Jurkat, Clone E6-1 (cell line): ENCODE data around the gene HMSD. TPM values are rescaled to one million over a fixed set of nuclear protein-coding genes. Genes with fewer than 3 reads are reported as not detected.
"Not testable (repeated sequence)": the region's sequence is repeated elsewhere in the genome, so short reads cannot be mapped to it uniquely, and the experiment has no call there.

ENCODE experiments used
- DNase-seq: peaks from one replicate; pipeline ENCODE4 v3.0.0-alpha.2; 2011; ENCODE audit warnings: low read depth, low spot score
- H3K4me3 ChIP-seq: 2 replicates; pipeline ENCODE4 v1.5.1; 2011; ENCODE audit warnings: mild to moderate bottlenecking, low read length, control low read depth, moderate library complexity
- polyA plus RNA-seq: library from polyadenylated mRNA; unstranded; fragments of >200 nt; gene quantifications from one replicate; pipeline ENCODE4 v1.2.1, GENCODE V29; 2012; ENCODE audit warnings: missing spikeins; ENCODE audit not compliant: insufficient read length, insufficient read depth

Gene HMSD
- not detected for polyA plus RNA-seq

- H3K4me3 ChIP-seq, result no peak within 1 kb of the TSS
- DNase-seq, result no peak
These were observed at the start of gene HMSD for GRCh38 chr18:63949068-63949737. TSS of gene HMSD (plus strand) at chr18:63949301. CDS start at chr18:63953456, 4,155 bp downstream.

GRCh38 chr18:63903851-63904570, 45.1 kb upstream of the HMSD start:
- H3K4me3 ChIP-seq, result no peak overlapping the region
- DNase-seq, result no peak

DNA sequence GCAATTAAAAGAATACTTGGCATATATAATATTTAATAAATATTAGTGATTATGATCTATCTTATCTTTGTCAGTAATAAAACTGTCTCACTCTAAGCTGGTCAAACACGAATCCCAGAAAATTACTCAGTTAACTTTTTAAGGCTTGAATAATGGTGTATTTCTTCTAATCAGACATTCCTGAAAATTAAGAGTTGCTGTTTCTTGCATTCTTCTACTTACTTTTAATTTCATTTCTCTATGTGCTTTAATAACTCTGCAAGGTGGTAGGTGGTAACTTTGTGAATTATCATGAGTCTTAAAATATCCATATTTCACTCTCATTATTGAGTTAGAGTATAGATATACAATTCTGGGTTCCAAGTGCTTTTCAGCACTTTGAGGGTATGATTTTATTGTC, 44.4 kb upstream of the HMSD start:
- DNase-seq, result no peak
- H3K4me3 ChIP-seq, result no peak overlapping the region

DNA sequence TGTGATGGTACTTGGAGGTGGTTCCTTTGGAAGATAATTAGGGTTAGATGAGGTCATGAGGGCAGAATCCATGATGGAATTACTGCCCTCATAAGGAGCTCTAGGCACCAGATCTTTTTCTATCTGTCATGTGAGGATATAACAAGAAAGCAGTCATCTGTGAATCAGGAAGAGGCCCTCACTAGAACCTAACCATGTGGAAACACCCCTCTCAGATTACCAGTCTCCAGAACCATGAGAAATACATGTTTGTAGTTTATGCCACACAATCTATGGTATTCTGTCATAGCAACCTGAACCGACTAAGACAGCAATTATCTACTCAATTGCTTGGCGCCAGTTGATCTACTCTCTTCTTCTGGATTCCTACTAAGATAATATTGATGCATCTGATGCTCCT, 43.7 kb upstream of the HMSD start:
- no peak overlapping the region for H3K4me3 ChIP-seq
- no peak for DNase-seq

- no peak for DNase-seq
- no peak overlapping the region for H3K4me3 ChIP-seq
These were observed 43.0 kb upstream of the HMSD start for GRCh38 chr18:63906056-63906455.

- no peak within 1 kb of the TSS for H3K4me3 ChIP-seq
- DNase-seq, result no peak
These were observed 41.4 kb upstream of the HMSD start, which contains the start of gene SERPINB10 for GRCh38 chr18:63907664-63908063. TSS of gene SERPINB10 (plus strand) at chr18:63907958. CDS start at chr18:63915511, 7,553 bp downstream.

- DNase-seq, result no peak
- H3K4me3 ChIP-seq, result no peak overlapping the region
These were observed 40.2 kb upstream of the HMSD start for GRCh38 chr18:63908858-63909257.

GRCh38 chr18:63909870-63910269, 39.2 kb upstream of the HMSD start:
- no peak for DNase-seq
- H3K4me3 ChIP-seq, result no peak overlapping the region

DNA sequence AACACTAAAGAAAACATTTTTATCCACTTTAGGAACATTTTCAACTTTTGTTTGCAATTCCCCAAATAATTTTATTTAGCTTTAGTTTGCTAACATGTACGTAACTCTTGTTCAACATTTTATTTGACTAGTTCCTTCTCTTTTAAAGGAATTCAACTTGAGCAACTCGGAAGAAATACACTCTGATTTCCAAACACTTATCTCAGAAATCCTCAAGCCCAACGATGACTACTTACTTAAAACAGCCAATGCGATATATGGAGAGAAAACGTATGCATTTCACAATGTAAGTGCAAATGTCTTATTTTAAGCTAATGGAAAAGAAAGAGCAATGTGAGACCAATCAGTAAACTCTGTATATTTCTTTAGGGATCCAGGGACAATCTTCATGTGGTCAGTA, 31.3 kb upstream of the HMSD start:
- DNase-seq, result no peak
- no peak overlapping the region for H3K4me3 ChIP-seq

DNA sequence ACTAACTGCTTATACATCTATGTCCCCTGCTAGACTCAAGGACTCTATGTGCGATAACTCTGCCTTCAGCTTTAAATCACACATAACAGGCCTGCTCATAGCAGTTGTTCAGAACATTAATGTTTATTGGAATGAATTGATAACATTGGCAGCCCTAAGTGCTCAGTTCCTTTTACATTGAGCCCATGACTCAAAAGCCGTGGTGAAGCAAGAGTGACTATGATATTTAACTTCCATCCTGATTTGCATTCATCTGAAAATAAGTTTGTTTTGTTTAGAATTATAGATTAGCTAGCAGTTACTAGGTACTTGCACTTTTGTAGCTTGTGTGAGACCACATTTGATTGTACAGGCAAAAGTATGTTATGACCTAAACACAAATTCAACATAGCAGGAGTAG, 27.1 kb upstream of the HMSD start:
- no peak overlapping the region for H3K4me3 ChIP-seq
- DNase-seq, result no peak

GRCh38 chr18:63924551-63924950, 24.6 kb upstream of the HMSD start:
- no peak overlapping the region for H3K4me3 ChIP-seq
- no peak for DNase-seq

DNA sequence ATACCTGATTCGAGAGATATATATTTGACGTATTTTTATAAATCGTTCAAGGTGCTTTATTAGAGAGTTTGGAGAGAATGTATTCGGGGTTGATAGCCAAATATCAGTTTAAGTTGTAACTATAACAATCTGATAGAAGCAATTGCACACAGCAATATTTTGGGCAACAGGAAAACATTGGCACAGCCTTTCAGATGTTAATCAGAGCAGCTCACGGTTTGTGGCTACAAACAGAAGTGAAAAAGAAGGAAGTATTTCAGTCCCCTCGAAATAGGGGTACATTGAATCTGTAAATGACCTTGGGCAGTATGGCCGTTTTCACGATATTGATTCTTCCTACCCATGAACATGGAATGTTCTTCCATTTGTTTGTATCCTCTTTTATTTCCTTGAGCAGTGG, 20.8 kb upstream of the HMSD start:
- no peak for DNase-seq
- no peak overlapping the region for H3K4me3 ChIP-seq

DNA sequence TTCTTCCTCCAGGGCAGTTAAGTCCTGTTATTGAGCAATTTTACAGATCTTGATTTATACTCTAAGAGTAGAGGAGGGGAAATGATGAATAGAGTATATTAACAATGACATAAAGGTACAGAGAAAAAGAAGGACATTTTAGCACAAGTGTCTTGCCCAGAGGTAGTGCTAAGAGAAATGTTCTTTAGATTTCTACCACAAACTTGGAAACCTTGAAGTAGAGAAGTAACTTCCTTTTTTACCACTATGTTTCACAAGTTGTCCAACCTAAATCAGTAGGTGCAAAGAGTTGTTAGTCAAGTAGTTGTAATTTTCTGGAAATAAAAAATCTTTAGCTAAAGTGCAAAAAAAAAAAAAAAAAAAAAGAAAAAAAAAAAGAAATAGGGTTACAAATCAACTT, 19.7 kb upstream of the HMSD start:
- not testable (repeated sequence) for DNase-seq

GRCh38 chr18:63930773-63931354, 18.2 kb upstream of the HMSD start:
- DNase-seq, result no peak
- H3K4me3 ChIP-seq, result no peak overlapping the region

More for the DNA sequence above, 19.7 kb upstream of the HMSD start:
- not testable (repeated sequence) for H3K4me3 ChIP-seq

- H3K4me3 ChIP-seq, result no peak overlapping the region
- no peak for DNase-seq
These were observed 12.8 kb upstream of the HMSD start for GRCh38 chr18:63936156-63936931.

GRCh38 chr18:63936932-63937393, 12.1 kb upstream of the HMSD start:
- H3K4me3 ChIP-seq, result no peak overlapping the region
- no peak for DNase-seq

DNA sequence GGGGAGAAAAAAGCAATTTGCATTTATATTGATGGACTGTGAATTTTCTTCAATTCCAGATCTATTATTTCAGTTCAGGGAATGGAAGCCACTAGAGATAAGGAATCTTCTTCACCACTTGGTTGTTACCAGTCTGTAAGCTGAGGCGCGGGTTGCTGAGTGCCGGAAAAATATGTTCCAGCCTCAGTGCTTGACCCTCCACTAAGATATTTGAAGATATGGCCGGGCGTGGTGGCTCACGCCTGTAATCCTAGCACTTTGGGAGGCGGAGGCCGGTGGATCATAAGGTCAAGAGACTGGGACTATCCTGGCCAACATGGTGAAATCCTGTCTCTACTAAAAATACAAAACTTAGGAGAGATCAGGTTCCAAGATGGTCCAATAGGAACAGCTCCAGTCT, 9.1 kb upstream of the HMSD start:
- no peak overlapping the region for H3K4me3 ChIP-seq
- no peak for DNase-seq

GRCh38 chr18:63940543-63941050, 8.5 kb upstream of the HMSD start:
- not testable (repeated sequence) for DNase-seq, H3K4me3 ChIP-seq

GRCh38 chr18:63947051-63947790, 1.9 kb upstream of the HMSD start:
- no peak for DNase-seq
- no peak overlapping the region for H3K4me3 ChIP-seq
